GM18870 (cell line): ENCODE measurements around the gene PIR.

Experiments used
- ATAC-seq: cut with Tn5 transposase; IDR thresholded peaks from one replicate; pipeline ENCODE4 v1.9.1; 2021; ENCODE audit warnings: moderate library complexity; ENCODE audit not compliant: unreplicated experiment

PIR gene

GRCh38 chrX:15492469-15492868 lies 664 bp downstream of the PIR start:
- ATAC-seq = no peak

GRCh38 chrX:15483891-15484290 lies 9.2 kb downstream of the PIR start:
- ATAC-seq = no peak

- no peak for ATAC-seq
Measured at GRCh38 chrX:15475486-15475885, 17.6 kb downstream of the PIR start.

- ATAC-seq = no peak
Measured at GRCh38 chrX:15475021-15475420, 18.1 kb downstream of the PIR start.

GRCh38 chrX:15474028-15474427 lies 19.1 kb downstream of the PIR start:
- ATAC-seq = no peak

- no peak for ATAC-seq
Measured at GRCh38 chrX:15472531-15472930, 20.6 kb downstream of the PIR start.

- peak; percentile 58 for ATAC-seq
Measured at GRCh38 chrX:15471028-15471427, 22.1 kb downstream of the PIR start.

- no peak for ATAC-seq
Measured at GRCh38 chrX:15469613-15470012, 23.5 kb downstream of the PIR start.

GRCh38 chrX:15468036-15468435 lies 25.1 kb downstream of the PIR start:
- ATAC-seq = no peak

- no peak for ATAC-seq
Measured at GRCh38 chrX:15465896-15466651, 27.1 kb downstream of the PIR start.

GRCh38 chrX:15465347-15465746 lies 27.8 kb downstream of the PIR start:
- ATAC-seq = peak; percentile 62

GRCh38 chrX:15464704-15465103 lies 28.4 kb downstream of the PIR start:
- no peak for ATAC-seq

GRCh38 chrX:15451913-15452312 lies 41.2 kb downstream of the PIR start:
- no peak for ATAC-seq

- no peak for ATAC-seq
Measured at GRCh38 chrX:15448010-15448639, 45.0 kb downstream of the PIR start.

- ATAC-seq = no peak
Measured at GRCh38 chrX:15441464-15441863, 51.7 kb downstream of the PIR start.

- peak; percentile 90 for ATAC-seq
Measured at GRCh38 chrX:15438332-15438731, 54.8 kb downstream of the PIR start.

GRCh38 chrX:15437724-15438123 lies 55.4 kb downstream of the PIR start:
- ATAC-seq = no peak

GRCh38 chrX:15435836-15436619 lies 57.1 kb downstream of the PIR start:
- no peak for ATAC-seq

- no peak for ATAC-seq
Measured at GRCh38 chrX:15434205-15434604, 58.9 kb downstream of the PIR start.

GRCh38 chrX:15430584-15430983 lies 62.5 kb downstream of the PIR start:
- no peak for ATAC-seq

GRCh38 chrX:15430076-15430475 lies 63.1 kb downstream of the PIR start:
- ATAC-seq = no peak

- ATAC-seq = no peak
Measured at GRCh38 chrX:15425024-15425423, 68.1 kb downstream of the PIR start.
